Natural killer cell (primary cell): Measurements from ENCODE around the gene TMEM8B. TPM values are rescaled to one million over a fixed set of nuclear protein-coding genes. Genes with fewer than 3 reads are reported as not detected.
A peak's percentile ranks its signal among the peaks of the same experiment; 100 is the strongest.

Experiments
- ATAC-seq, 3 donors: fragments of 150-1000 bp in 2 of 3; fragments of 200-7000 bp in 1 of 3; cut with Tn5 transposase; 1 replicate in 1 of 3; 2 replicates in 2 of 3; pipeline ENCODE4 v1.10.0; 2021; ENCODE audit warnings: mild to moderate bottlenecking in 2 of 3, moderate library complexity in 2 of 3
- DNase-seq, 2 donors: peaks; one replicate each; pipeline versions ENCODE4 v3.0.0 to v3.0.0-alpha.2; 2013 to 2021; ENCODE audit warnings: mixed read lengths in 1 of 2
- H3K27ac ChIP-seq: one replicate; pipeline ENCODE4 v1.5.1; 2013; ENCODE audit warnings: mild to moderate bottlenecking, low read length
- H3K27me3 ChIP-seq: one replicate; pipeline ENCODE4 v1.6.1; 2013; ENCODE audit warnings: low read length; ENCODE audit not compliant: control insufficient read depth, insufficient read depth
- H3K36me3 ChIP-seq: one replicate; pipeline ENCODE4 v1.6.1; 2013; ENCODE audit warnings: low read length; ENCODE audit not compliant: control insufficient read depth, insufficient read depth
- H3K4me1 ChIP-seq: one replicate; pipeline ENCODE4 v1.6.1; 2013; ENCODE audit warnings: low read length; ENCODE audit not compliant: control insufficient read depth, insufficient read depth
- H3K4me3 ChIP-seq: one replicate; pipeline ENCODE4 v1.5.1; 2013; ENCODE audit warnings: low read length
- H3K9me3 ChIP-seq: one replicate; pipeline ENCODE4 v1.6.1; 2013; ENCODE audit warnings: low read length; ENCODE audit not compliant: control insufficient read depth, insufficient read depth
- H3K27ac Mint-ChIP-seq, 2 donors: one replicate each; pipeline ENCODE4 v1.8.0; 2022; ENCODE audit warnings: mild to moderate bottlenecking in 2 of 2, mixed read lengths in 2 of 2, moderate library complexity in 1 of 2
- H3K27me3 Mint-ChIP-seq, 2 donors: one replicate each; pipeline ENCODE4 v1.8.0; 2022; ENCODE audit warnings: low read depth in 2 of 2, mixed read lengths in 2 of 2
- H3K36me3 Mint-ChIP-seq: one replicate; pipeline ENCODE4 v1.8.0; 2022; ENCODE audit warnings: mixed read lengths
- H3K4me1 Mint-ChIP-seq, 2 donors: one replicate each; pipeline ENCODE4 v1.8.0; 2022; ENCODE audit warnings: mixed read lengths in 2 of 2
- H3K4me3 Mint-ChIP-seq: one replicate; pipeline ENCODE4 v1.8.0; 2022; ENCODE audit warnings: mild to moderate bottlenecking, moderate library complexity, mixed read lengths
- H3K9me3 Mint-ChIP-seq, 2 donors: one replicate each; pipeline ENCODE4 v1.8.0; 2022; ENCODE audit warnings: mixed read lengths in 2 of 2
- CTCF ChIP-seq: fragments of 200-600 bp; IDR thresholded peaks from one replicate; pipeline ENCODE4 v1.8.0; 2022; ENCODE audit warnings: antibody characterized with exemption
- WGBS: methylation state at CpG from one replicate; pipeline ENCODE4 v1.1.7; 2013; ENCODE audit warnings: missing lambda C conversion rate; ENCODE audit not compliant: insufficient coverage; 5-methylcytosine and 5-hydroxymethylcytosine counted together
- intact Hi-C: fragments of 100-400 bp; cut with micrococcal nuclease; formaldehyde crosslinking; loops from one replicate; pipeline ENCODE4 v1.14.2; 2022
- total RNA-seq, 4 donors: library from RNA; stranded (reverse); fragments of 120-200 nt in 1 of 4; gene quantifications; one replicate each; pipeline versions ENCODE4 v1.2.3 to v1.2.4, GENCODE V29; 2013 to 2022

The TMEM8B gene
- total RNA-seq, 3 donors from 2014 or later (not counting 1 experiment from before 2014, with no cell fraction given): 5.2 to 7.8 (median 5.4) TPM

DNA sequence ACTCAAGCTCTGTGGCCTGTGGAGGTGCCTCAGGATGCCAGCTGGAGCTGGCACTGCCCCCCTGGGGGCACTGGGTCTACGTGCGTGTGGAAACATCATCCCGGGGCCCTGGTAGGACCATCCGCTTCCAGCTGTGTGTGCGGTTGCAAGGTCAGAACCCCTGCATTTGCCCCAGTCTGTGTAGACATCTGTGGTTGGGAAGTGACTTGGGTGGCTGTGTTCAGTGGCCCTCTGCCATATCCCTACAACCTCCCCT lies 12.5 kb downstream of the TMEM8B start:
- no peak overlapping the region for H3K27ac ChIP-seq
- DNase-seq: no peak
- Mint-ChIP-seq H3K27ac (no peak overlapping the region), H3K27me3 (no peaks in the 10 kb centered on the region), H3K36me3 (no peaks in the 10 kb centered on the region), H3K9me3 (no peaks in the 10 kb centered on the region), H3K4me1 (peaks cover 6 to 16% of the 10 kb centered on the region in 2 donors), H3K4me3 (no peak overlapping the region)
- TF ChIP-seq CTCF: no peak
- ATAC-seq: no peak
- no peaks in the 10 kb centered on the region for H3K27me3 ChIP-seq
- intact Hi-C loops: no loop called here
- WGBS: 85% methylated on average over 5 of the region's 5 CpGs
- no peaks in the 10 kb centered on the region for H3K36me3 ChIP-seq
- H3K4me3 ChIP-seq: no peak overlapping the region
- H3K9me3 ChIP-seq: no peaks in the 10 kb centered on the region
- peaks cover 27% of the 10 kb centered on the region for H3K4me1 ChIP-seq

- ATAC-seq: no peak
- no peaks in the 10 kb centered on the region for H3K27me3 ChIP-seq
- Mint-ChIP-seq H3K4me3 (no peak overlapping the region), H3K27me3 (no peaks in the 10 kb centered on the region), H3K4me1 (peaks cover 6 to 16% of the 10 kb centered on the region in 2 donors), H3K36me3 (no peaks in the 10 kb centered on the region), H3K27ac (no peak overlapping the region), H3K9me3 (no peaks in the 10 kb centered on the region)
- 96% methylated on average over 15 of the region's 17 CpGs for WGBS
- no peak overlapping the region for H3K27ac ChIP-seq
- TF ChIP-seq CTCF: no peak
- DNase-seq: no peak
- intact Hi-C loops: no loop called here
- no peak overlapping the region for H3K4me3 ChIP-seq
- H3K9me3 ChIP-seq: no peaks in the 10 kb centered on the region
- peaks cover 2% of the 10 kb centered on the region for H3K36me3 ChIP-seq
- peaks cover 32% of the 10 kb centered on the region for H3K4me1 ChIP-seq
Measured at GRCh38 chr9:35842020-35842745, 13.2 kb downstream of the TMEM8B start.

DNA sequence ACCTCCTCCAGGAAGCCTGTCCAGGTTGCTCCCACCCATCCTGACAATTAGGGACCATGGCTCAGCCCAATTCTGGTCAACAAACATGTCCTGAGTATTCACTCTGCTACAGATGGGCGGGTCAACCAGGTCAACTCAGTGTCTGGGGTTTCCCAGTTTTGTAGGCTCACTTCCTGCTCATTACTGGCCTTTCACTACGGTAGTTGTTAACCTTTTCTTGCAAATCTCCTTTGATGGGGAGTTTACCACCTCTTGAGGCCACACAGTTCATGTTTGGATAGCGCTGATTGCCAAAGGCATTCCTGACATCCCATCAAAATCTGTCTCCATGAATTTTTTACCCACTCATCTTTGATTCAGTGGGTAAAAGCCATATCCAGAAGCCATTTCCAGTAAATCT lies 13.8 kb downstream of the TMEM8B start:
- H3K9me3 Mint-ChIP-seq: no peaks in the 10 kb centered on the region
- H3K36me3 Mint-ChIP-seq: no peaks in the 10 kb centered on the region
- H3K4me3 ChIP-seq: no peak overlapping the region
- no peaks in the 10 kb centered on the region for H3K27me3 ChIP-seq
- H3K27ac Mint-ChIP-seq: no peak overlapping the region
- H3K9me3 ChIP-seq: no peaks in the 10 kb centered on the region
- 53% methylated on average over 3 of the region's 3 CpGs for WGBS
- no peak for DNase-seq
- peaks cover 6 to 16% of the 10 kb centered on the region in 2 donors for H3K4me1 Mint-ChIP-seq
- no peaks in the 10 kb centered on the region for H3K27me3 Mint-ChIP-seq
- H3K4me3 Mint-ChIP-seq: no peak overlapping the region
- TF ChIP-seq CTCF: no peak
- intact Hi-C loops: no loop called here
- ATAC-seq: peak in 2 of 3 donors; percentile 26 to 49
- peaks cover 36% of the 10 kb centered on the region for H3K4me1 ChIP-seq
- no peak overlapping the region for H3K27ac ChIP-seq
- H3K36me3 ChIP-seq: peaks cover 3% of the 10 kb centered on the region
